ENCODE results near the gene XKRX. TPM values are rescaled to one million over a fixed set of nuclear protein-coding genes. Genes with fewer than 3 reads are reported as not detected.

The XKRX gene
- total RNA-seq, 4 donors from 2014 or later: 2.3 to 4.4 (median 3.6) TPM

GRCh38 chrX:100874325-100874724 lies 54.4 kb downstream of the XKRX start, which contains the start of gene NOX1:
TSS of gene NOX1 (minus strand) at chrX:100874359. CDS start at chrX:100874139, 220 bp downstream.
- no peaks in the 10 kb centered on the region for H3K36me3 ChIP-seq
- H3K27me3 ChIP-seq: peaks cover 0 to 6% (median 0%) of the 10 kb centered on the region in 4 donors
- intact Hi-C loops (cut with DNase I): no loop called here
- H3K27ac ChIP-seq: no peak within 1 kb of the TSS
- 41 to 53% methylated on average over 2 of the region's 2 CpGs for WGBS, 2 donors
- H3K4me3 ChIP-seq: no peak within 1 kb of the TSS
- no peaks in the 10 kb centered on the region for H3K4me1 ChIP-seq
- no peak for DNase-seq
- TF ChIP-seq POLR2A (IDR thresholded peaks at IDR 0.05) (no peak), CTCF (IDR thresholded peaks at IDR 0.05) (no peak)
- no peaks in the 10 kb centered on the region for H3K9me3 ChIP-seq

- no peak overlapping the region for H3K4me3 ChIP-seq
- no peaks in the 10 kb centered on the region for H3K36me3 ChIP-seq
- no peak for TF ChIP-seq POLR2A (IDR thresholded peaks at IDR 0.05)
- TF ChIP-seq CTCF (IDR thresholded peaks at IDR 0.05): no peak
- WGBS, 2 donors: 63 to 89% methylated on average over 8 to 9 of the region's 9 CpGs
- H3K27me3 ChIP-seq: peaks cover 0 to 6% (median 0%) of the 10 kb centered on the region in 4 donors
- H3K27ac ChIP-seq: no peak overlapping the region
- no peak for DNase-seq
- intact Hi-C loops (cut with DNase I): no loop called here
- H3K4me1 ChIP-seq: no peaks in the 10 kb centered on the region
- H3K9me3 ChIP-seq: no peaks in the 10 kb centered on the region
Measured at GRCh38 chrX:100871594-100872560, 56.8 kb downstream of the XKRX start.

- intact Hi-C loops (cut with DNase I): no loop called here
- DNase-seq: no peak
- H3K27ac ChIP-seq: no peak overlapping the region
- no peaks in the 10 kb centered on the region for H3K36me3 ChIP-seq
- H3K4me3 ChIP-seq: no peak overlapping the region
- 75 to 83% methylated on average over 5 of the region's 5 CpGs for WGBS, 2 donors
- H3K4me1 ChIP-seq: no peaks in the 10 kb centered on the region
- TF ChIP-seq POLR2A (IDR thresholded peaks at IDR 0.05): no peak
- TF ChIP-seq CTCF (IDR thresholded peaks at IDR 0.05): no peak
- no peaks in the 10 kb centered on the region for H3K9me3 ChIP-seq
- H3K27me3 ChIP-seq: peaks cover 0 to 6% (median 0%) of the 10 kb centered on the region in 4 donors
Measured at GRCh38 chrX:100870527-100870926, 58.2 kb downstream of the XKRX start.

GRCh38 chrX:100868273-100868672 lies 60.4 kb downstream of the XKRX start:
- no peak for DNase-seq
- Histone ChIP-seq H3K27ac (no peak overlapping the region), H3K4me3 (no peak overlapping the region), H3K4me1 (peaks cover 0 to 6% (median 0%) of the 10 kb centered on the region in 3 donors), H3K27me3 (peaks cover 0 to 6% (median 0%) of the 10 kb centered on the region in 4 donors), H3K9me3 (no peaks in the 10 kb centered on the region), H3K36me3 (no peaks in the 10 kb centered on the region)
- intact Hi-C loops (cut with DNase I): no loop called here
- TF ChIP-seq CTCF (IDR thresholded peaks at IDR 0.05) (no peak), POLR2A (IDR thresholded peaks at IDR 0.05) (no peak)
- WGBS, 2 donors: 63 to 75% methylated on average over 2 of the region's 2 CpGs
